Stimulated activated CD4-positive, alpha-beta T cell treated with anti-CD3 and anti-CD28 coated beads, Interleukin-1b, Interleukin-23, amount 100 ng/mL, for 4 hours (primary cell): ENCODE measurements around the gene C5orf46.
"Not testable (repeated sequence)": the region's sequence is repeated elsewhere in the genome, so short reads cannot be mapped to it uniquely, and the experiment has no call there.

Source experiments
- DNase-seq, 2 donors: peaks; one replicate each; pipeline ENCODE4 v3.0.0-alpha.2; 2020; ENCODE audit warnings: low read depth in 2 of 2

C5orf46 gene

GRCh38 chr5:147893820-147894219 lies 12.5 kb downstream of the C5orf46 start:
- DNase-seq: no peak

- DNase-seq: no peak
These were observed 13.5 kb downstream of the C5orf46 start for GRCh38 chr5:147892696-147893296.

GRCh38 chr5:147887930-147888329 lies 18.4 kb downstream of the C5orf46 start:
- DNase-seq: no peak

GRCh38 chr5:147887026-147887627 lies 19.2 kb downstream of the C5orf46 start:
- DNase-seq: no peak

- DNase-seq: no peak
These were observed 23.6 kb downstream of the C5orf46 start for GRCh38 chr5:147882586-147883313.

GRCh38 chr5:147880487-147880886 lies 25.9 kb downstream of the C5orf46 start:
- no peak for DNase-seq

- DNase-seq: no peak
These were observed 26.6 kb downstream of the C5orf46 start for GRCh38 chr5:147879784-147880183.

- no peak for DNase-seq
These were observed 28.1 kb downstream of the C5orf46 start, which contains the start of gene SCGB3A2 for GRCh38 chr5:147878066-147878759. SCGB3A2 (plus strand) TSS chr5:147878711; CDS start chr5:147878804, 93 bp downstream.

GRCh38 chr5:147876626-147877025 lies 29.7 kb downstream of the C5orf46 start:
- DNase-seq: no peak

- no peak for DNase-seq
These were observed 30.2 kb downstream of the C5orf46 start for GRCh38 chr5:147876141-147876540.

- no peak for DNase-seq
These were observed 31.4 kb downstream of the C5orf46 start for GRCh38 chr5:147874910-147875367.

- not testable (repeated sequence) for DNase-seq
These were observed 32.0 kb downstream of the C5orf46 start for GRCh38 chr5:147874118-147874875.

- DNase-seq: not testable (repeated sequence)
These were observed 33.4 kb downstream of the C5orf46 start for GRCh38 chr5:147872744-147873435.

GRCh38 chr5:147871980-147872549 lies 34.3 kb downstream of the C5orf46 start:
- DNase-seq: not testable (repeated sequence)

GRCh38 chr5:147869892-147870291 lies 36.4 kb downstream of the C5orf46 start:
- DNase-seq: not testable (repeated sequence)

- DNase-seq: no peak
These were observed 37.2 kb downstream of the C5orf46 start for GRCh38 chr5:147869112-147869511.

GRCh38 chr5:147863454-147864158 lies 42.7 kb downstream of the C5orf46 start:
- no peak for DNase-seq

- no peak for DNase-seq
These were observed 45.7 kb downstream of the C5orf46 start for GRCh38 chr5:147860641-147861025.

GRCh38 chr5:147859962-147860640 lies 46.2 kb downstream of the C5orf46 start:
- no peak for DNase-seq
